ENCODE results near the gene DNASE1L1.
A peak's percentile ranks its signal among the peaks of the same experiment; 100 is the strongest.

Gene DNASE1L1

GRCh38 chrX:154409222-154409871 is at the start of gene DNASE1L1:
DNASE1L1 (minus strand) TSS chrX:154409254; CDS start chrX:154405568, 3,686 bp downstream.
- peak; percentile 30 for DNase-seq (ENCODE audit: low spot score)

GRCh38 chrX:154458116-154458953 is 49.3 kb upstream of the DNASE1L1 start, which contains the start of gene PLXNA3:
PLXNA3 (plus strand) TSS chrX:154458281; CDS start chrX:154460184, 1,903 bp downstream.
- DNase-seq (ENCODE audit: low spot score): no peak

GRCh38 chrX:154457491-154458115 is 48.5 kb upstream of the DNASE1L1 start:
- DNase-seq (ENCODE audit: low spot score): no peak

GRCh38 chrX:154452823-154453222 is 43.8 kb upstream of the DNASE1L1 start:
- DNase-seq (ENCODE audit: low spot score): no peak

- no peak for DNase-seq (ENCODE audit: low spot score)
These were observed 41.3 kb upstream of the DNASE1L1 start for GRCh38 chrX:154450312-154450711.

- DNase-seq (ENCODE audit: low spot score): no peak
These were observed 40.6 kb upstream of the DNASE1L1 start for GRCh38 chrX:154449618-154450017.

GRCh38 chrX:154448484-154448883 is 39.4 kb upstream of the DNASE1L1 start:
- no peak for DNase-seq (ENCODE audit: low spot score)

- DNase-seq (ENCODE audit: low spot score): no peak
These were observed 37.4 kb upstream of the DNASE1L1 start for GRCh38 chrX:154446430-154446829.

- DNase-seq (ENCODE audit: low spot score): no peak
These were observed 36.7 kb upstream of the DNASE1L1 start for GRCh38 chrX:154445776-154446175.

- no peak for DNase-seq (ENCODE audit: low spot score)
These were observed 35.7 kb upstream of the DNASE1L1 start for GRCh38 chrX:154444755-154445246.

GRCh38 chrX:154443992-154444754 is 35.1 kb upstream of the DNASE1L1 start, which contains the start of gene FAM50A:
FAM50A (plus strand) TSS chrX:154444141; CDS start chrX:154444236, 95 bp downstream.
- DNase-seq (ENCODE audit: low spot score): no peak

- DNase-seq (ENCODE audit: low spot score): no peak
These were observed 34.4 kb upstream of the DNASE1L1 start for GRCh38 chrX:154443479-154443910.

- no peak for DNase-seq (ENCODE audit: low spot score)
These were observed 33.1 kb upstream of the DNASE1L1 start for GRCh38 chrX:154441984-154442707.

GRCh38 chrX:154441564-154441963 is 32.5 kb upstream of the DNASE1L1 start:
- DNase-seq (ENCODE audit: low spot score): no peak

GRCh38 chrX:154440623-154441357 is 31.7 kb upstream of the DNASE1L1 start:
- DNase-seq (ENCODE audit: low spot score): no peak

- no peak for DNase-seq (ENCODE audit: low spot score)
These were observed 30.8 kb upstream of the DNASE1L1 start for GRCh38 chrX:154439841-154440240.

GRCh38 chrX:154437971-154438893 is 29.2 kb upstream of the DNASE1L1 start:
- no peak for DNase-seq (ENCODE audit: low spot score)

GRCh38 chrX:154436983-154437752 is 28.1 kb upstream of the DNASE1L1 start, which contains the start of gene GDI1:
GDI1 (plus strand) TSS chrX:154437154; CDS start chrX:154437255, 101 bp downstream.
- no peak for DNase-seq (ENCODE audit: low spot score)

Data from pons (tissue), 1 donor.